Stimulated activated CD8-positive, alpha-beta memory T cell treated with anti-CD3 and anti-CD28 coated beads, Interleukin-7, amount 100 ng/mL, for 48 hours (primary cell): Measurements from ENCODE around the gene ESRRB.

ENCODE experiments used
- DNase-seq, 2 donors: peaks; one replicate each; pipeline ENCODE4 v3.0.0-alpha.2; 2020; ENCODE audit warnings: low read depth in 1 of 2; ENCODE audit errors: extremely low read depth in 1 of 2

Gene ESRRB

GRCh38 chr14:76351941-76352340, 24.0 kb upstream of the ESRRB start:
- no peak for DNase-seq

GRCh38 chr14:76352639-76353281, 23.2 kb upstream of the ESRRB start:
- DNase-seq, result peak; percentile 16 to 22

- DNase-seq, result no peak
Measured at GRCh38 chr14:76354310-76354709, 21.6 kb upstream of the ESRRB start.

- no peak for DNase-seq
Measured at GRCh38 chr14:76355771-76356170, 20.2 kb upstream of the ESRRB start.

GRCh38 chr14:76371066-76371465, 4.9 kb upstream of the ESRRB start:
- DNase-seq, result no peak

GRCh38 chr14:76373456-76373855, 2.5 kb upstream of the ESRRB start:
- no peak for DNase-seq

GRCh38 chr14:76375484-76375883, 453 bp upstream of the ESRRB start:
- DNase-seq, result no peak

GRCh38 chr14:76376409-76376877, 506 bp downstream of the ESRRB start:
- no peak for DNase-seq

- DNase-seq, result no peak
Measured at GRCh38 chr14:76376878-76377734, 1.2 kb downstream of the ESRRB start.

GRCh38 chr14:76377735-76378074, 1.8 kb downstream of the ESRRB start:
- no peak for DNase-seq

- no peak for DNase-seq
Measured at GRCh38 chr14:76380991-76381390, 5.1 kb downstream of the ESRRB start.

GRCh38 chr14:76381817-76382494, 6.0 kb downstream of the ESRRB start:
- no peak for DNase-seq

GRCh38 chr14:76382495-76382832, 6.5 kb downstream of the ESRRB start:
- no peak for DNase-seq

GRCh38 chr14:76385435-76385834, 9.5 kb downstream of the ESRRB start:
- DNase-seq, result no peak

- peak; percentile 26 to 28 for DNase-seq
Measured at GRCh38 chr14:76386944-76387782, 11.2 kb downstream of the ESRRB start.

- no peak for DNase-seq
Measured at GRCh38 chr14:76389841-76390240, 13.9 kb downstream of the ESRRB start.

GRCh38 chr14:76390621-76391020, 14.7 kb downstream of the ESRRB start:
- DNase-seq, result no peak

- no peak for DNase-seq
Measured at GRCh38 chr14:76391981-76392690, 16.2 kb downstream of the ESRRB start.

- no peak for DNase-seq
Measured at GRCh38 chr14:76394569-76394968, 18.6 kb downstream of the ESRRB start.

GRCh38 chr14:76395161-76395560, 19.2 kb downstream of the ESRRB start:
- DNase-seq, result no peak
